Measurements from ENCODE around the gene YTHDF2. TPM values are rescaled to one million over a fixed set of nuclear protein-coding genes. Genes with fewer than 3 reads are reported as not detected.
"Not testable (repeated sequence)": the region's sequence is repeated elsewhere in the genome, so short reads cannot be mapped to it uniquely, and the experiment has no call there.

Gene YTHDF2
- total RNA-seq, 4 donors from 2014 or later = 24.4 to 83.7 (median 58.6) TPM

- Histone ChIP-seq H3K4me3 (no peak overlapping the region), H3K4me1 (peaks cover 0 to 6% of the 10 kb centered on the region in 2 donors), H3K9me3 (no peaks in the 10 kb centered on the region), H3K36me3 (no peaks in the 10 kb centered on the region), H3K27me3 (no peaks in the 10 kb centered on the region), H3K27ac (no peak overlapping the region)
- TF ChIP-seq CTCF (IDR thresholded peaks at IDR 0.05) (no peak), POLR2A (IDR thresholded peaks at IDR 0.05) (no peak)
- intact Hi-C loops (cut with DNase I; ENCODE audit: low total_unique reads) = no loop called here
- no peak for DNase-seq
These were observed 24.4 kb downstream of the YTHDF2 start for GRCh38 chr1:28761189-28761588.

- Histone ChIP-seq H3K27ac (no peak overlapping the region), H3K4me3 (no peak overlapping the region), H3K36me3 (no peaks in the 10 kb centered on the region), H3K9me3 (no peaks in the 10 kb centered on the region), H3K4me1 (no peaks in the 10 kb centered on the region), H3K27me3 (no peaks in the 10 kb centered on the region)
- intact Hi-C loops (cut with DNase I; ENCODE audit: low total_unique reads) = no loop called here
- no peak for DNase-seq
- TF ChIP-seq CTCF (IDR thresholded peaks at IDR 0.05) = no peak
- no peak for TF ChIP-seq POLR2A (IDR thresholded peaks at IDR 0.05)
These were observed 29.9 kb downstream of the YTHDF2 start for GRCh38 chr1:28766532-28767183.

GRCh38 chr1:28770601-28771165, 33.9 kb downstream of the YTHDF2 start:
- H3K9me3 ChIP-seq = no peaks in the 10 kb centered on the region
- no peak overlapping the region for H3K4me3 ChIP-seq
- no peaks in the 10 kb centered on the region for H3K4me1 ChIP-seq
- TF ChIP-seq POLR2A (IDR thresholded peaks at IDR 0.05) (no peak), CTCF (IDR thresholded peaks at IDR 0.05) (no peak)
- intact Hi-C loops (cut with DNase I; ENCODE audit: low total_unique reads) = no loop called here
- H3K27ac ChIP-seq = no peak overlapping the region
- no peak for DNase-seq
- no peaks in the 10 kb centered on the region for H3K27me3 ChIP-seq
- no peaks in the 10 kb centered on the region for H3K36me3 ChIP-seq

- H3K27ac ChIP-seq; H3K36me3 ChIP-seq; H3K9me3 ChIP-seq; DNase-seq; H3K4me1 ChIP-seq; H3K27me3 ChIP-seq; intact Hi-C loops (cut with DNase I; ENCODE audit: low total_unique reads); H3K4me3 ChIP-seq: not testable (repeated sequence)
These were observed 35.2 kb downstream of the YTHDF2 start for GRCh38 chr1:28771921-28772320.

- no peaks in the 10 kb centered on the region for H3K4me1 ChIP-seq
- H3K9me3 ChIP-seq = no peaks in the 10 kb centered on the region
- TF ChIP-seq POLR2A (IDR thresholded peaks at IDR 0.05) (no peak), CTCF (IDR thresholded peaks at IDR 0.05) (no peak)
- no peak overlapping the region for H3K27ac ChIP-seq
- intact Hi-C loops (cut with DNase I; ENCODE audit: low total_unique reads) = no loop called here
- H3K36me3 ChIP-seq = no peaks in the 10 kb centered on the region
- no peaks in the 10 kb centered on the region for H3K27me3 ChIP-seq
- no peak for DNase-seq
- no peak overlapping the region for H3K4me3 ChIP-seq
These were observed 36.4 kb downstream of the YTHDF2 start for GRCh38 chr1:28773105-28773504.
